Breast epithelium (tissue), 4 donors: ENCODE results near the gene CTNND2. TPM values are rescaled to one million over a fixed set of nuclear protein-coding genes. Genes with fewer than 3 reads are reported as not detected.

Source experiments
- DNase-seq, 2 donors: peaks; one replicate each; pipeline ENCODE4 v3.0.0-alpha.2; 2019; ENCODE audit warnings: low spot score in 2 of 2
- H3K27ac ChIP-seq, 2 donors: fragments of 200-600 bp; sonication (generic) in 1 of 2; one replicate each; pipeline ENCODE4 v1.5.1; 2016 to 2019; ENCODE audit warnings: mild to moderate bottlenecking in 1 of 2
- H3K27me3 ChIP-seq, 2 donors: fragments of 200-600 bp; sonication (generic) in 1 of 2; one replicate each; pipeline versions ENCODE4 v1.5.1 to v1.6.0; 2017 to 2019; ENCODE audit warnings: control low read depth in 1 of 2, mild to moderate bottlenecking in 1 of 2
- H3K36me3 ChIP-seq: fragments of 200-600 bp; one replicate; pipeline ENCODE4 v1.5.1; 2019
- H3K4me1 ChIP-seq, 2 donors: fragments of 200-600 bp; sonication (generic); one replicate each; pipeline ENCODE4 v1.5.1; 2016 to 2019; ENCODE audit warnings: control low read depth in 1 of 2
- H3K4me3 ChIP-seq, 3 donors: fragments of 200-600 bp; sonication (generic); 1 replicate in 2 of 3; 2 replicates in 1 of 3; pipeline ENCODE4 v1.5.1; 2016 to 2019; ENCODE audit warnings: mild to moderate bottlenecking in 3 of 3, moderate library complexity in 2 of 3
- H3K9me3 ChIP-seq, 2 donors: fragments of 200-600 bp; sonication (generic) in 1 of 2; one replicate each; pipeline ENCODE4 v1.5.1; 2016 to 2019; ENCODE audit warnings: control low read depth in 1 of 2
- POLR2A ChIP-seq: fragments of 450-650 bp; IDR thresholded peaks from one replicate; pipeline ENCODE4 v1.6.1; 2016; ENCODE audit warnings: antibody characterized with exemption, mild to moderate bottlenecking, moderate library complexity
- POLR2AphosphoS5 ChIP-seq, 3 donors: sonication (generic); formaldehyde crosslinking; IDR thresholded peaks; one replicate each; pipeline ENCODE4 v1.6.1; 2017; ENCODE audit warnings: antibody characterized with exemption in 3 of 3
- intact Hi-C: fragments of 100-400 bp; cut with DNase I; formaldehyde crosslinking; loops from one replicate; pipeline ENCODE4 v1.15.1; 2023; ENCODE audit warnings: low total_unique reads
- total RNA-seq, 3 donors: library from RNA; depleted of rRNA; stranded (reverse); fragments of >200 nt; gene quantifications; one replicate each; pipeline ENCODE4 v1.1.0, GENCODE V29; 2016
- TF ChIP-seq, protein P1 (sequence below), 3 donors: fragments of 450-650 bp; IDR thresholded peaks; one replicate each; pipeline ENCODE4 v1.5.1; 2016 to 2017; ENCODE audit warnings: antibody characterized with exemption in 3 of 3, mild to moderate bottlenecking in 3 of 3, moderate library complexity in 3 of 3

CTNND2 gene
- total RNA-seq, 3 donors from 2014 or later, result 3.3 to 6.0 TPM; not detected in 1

- TF ChIP-seq POLR2AphosphoS5 (IDR thresholded peaks at IDR 0.05) (no peak), POLR2A (no peak)
- TF ChIP-seq, protein P1, sequence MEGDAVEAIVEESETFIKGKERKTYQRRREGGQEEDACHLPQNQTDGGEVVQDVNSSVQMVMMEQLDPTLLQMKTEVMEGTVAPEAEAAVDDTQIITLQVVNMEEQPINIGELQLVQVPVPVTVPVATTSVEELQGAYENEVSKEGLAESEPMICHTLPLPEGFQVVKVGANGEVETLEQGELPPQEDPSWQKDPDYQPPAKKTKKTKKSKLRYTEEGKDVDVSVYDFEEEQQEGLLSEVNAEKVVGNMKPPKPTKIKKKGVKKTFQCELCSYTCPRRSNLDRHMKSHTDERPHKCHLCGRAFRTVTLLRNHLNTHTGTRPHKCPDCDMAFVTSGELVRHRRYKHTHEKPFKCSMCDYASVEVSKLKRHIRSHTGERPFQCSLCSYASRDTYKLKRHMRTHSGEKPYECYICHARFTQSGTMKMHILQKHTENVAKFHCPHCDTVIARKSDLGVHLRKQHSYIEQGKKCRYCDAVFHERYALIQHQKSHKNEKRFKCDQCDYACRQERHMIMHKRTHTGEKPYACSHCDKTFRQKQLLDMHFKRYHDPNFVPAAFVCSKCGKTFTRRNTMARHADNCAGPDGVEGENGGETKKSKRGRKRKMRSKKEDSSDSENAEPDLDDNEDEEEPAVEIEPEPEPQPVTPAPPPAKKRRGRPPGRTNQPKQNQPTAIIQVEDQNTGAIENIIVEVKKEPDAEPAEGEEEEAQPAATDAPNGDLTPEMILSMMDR (IDR thresholded peaks at IDR 0.05), result no peak
- no peaks in the 10 kb centered on the region for H3K36me3 ChIP-seq
- no peak overlapping the region for H3K4me3 ChIP-seq
- H3K4me1 ChIP-seq, result no peaks in the 10 kb centered on the region
- intact Hi-C loops, result no loop called here
- H3K9me3 ChIP-seq, result no peaks in the 10 kb centered on the region
- DNase-seq, result no peak
- H3K27ac ChIP-seq, result no peak overlapping the region
- no peaks in the 10 kb centered on the region for H3K27me3 ChIP-seq
Observed at GRCh38 chr5:11504065-11504885, 400.0 kb downstream of the CTNND2 start.

GRCh38 chr5:11502783-11503182 lies 401.5 kb downstream of the CTNND2 start:
- intact Hi-C loops, result no loop called here

GRCh38 chr5:11497651-11498050 lies 406.6 kb downstream of the CTNND2 start:
- no peak overlapping the region for H3K27ac ChIP-seq
- H3K4me3 ChIP-seq, result no peak overlapping the region
- H3K27me3 ChIP-seq, result no peaks in the 10 kb centered on the region
- intact Hi-C loops, result no loop called here
- DNase-seq, result no peak
- no peaks in the 10 kb centered on the region for H3K9me3 ChIP-seq
- H3K36me3 ChIP-seq, result no peaks in the 10 kb centered on the region
- TF ChIP-seq POLR2AphosphoS5 (IDR thresholded peaks at IDR 0.05) (no peak), POLR2A (no peak)
- TF ChIP-seq, protein P1 (IDR thresholded peaks at IDR 0.05), result no peak
- no peaks in the 10 kb centered on the region for H3K4me1 ChIP-seq

More at GRCh38 chr5:11502783-11503182, 401.5 kb downstream of the CTNND2 start:
- H3K36me3 ChIP-seq, result no peaks in the 10 kb centered on the region
- H3K9me3 ChIP-seq, result no peaks in the 10 kb centered on the region
- H3K27me3 ChIP-seq, result no peaks in the 10 kb centered on the region
- no peak overlapping the region for H3K27ac ChIP-seq
- TF ChIP-seq POLR2AphosphoS5 (IDR thresholded peaks at IDR 0.05) (no peak), POLR2A (no peak)
- TF ChIP-seq, protein P1 (IDR thresholded peaks at IDR 0.05), result no peak
- no peak overlapping the region for H3K4me3 ChIP-seq
- H3K4me1 ChIP-seq, result no peaks in the 10 kb centered on the region
- no peak for DNase-seq

- Histone ChIP-seq H3K27me3 (no peaks in the 10 kb centered on the region), H3K9me3 (no peaks in the 10 kb centered on the region), H3K36me3 (no peaks in the 10 kb centered on the region), H3K27ac (no peak overlapping the region), H3K4me1 (no peaks in the 10 kb centered on the region), H3K4me3 (no peak overlapping the region)
- TF ChIP-seq, protein P1 (IDR thresholded peaks at IDR 0.05), result no peak
- TF ChIP-seq POLR2A, result no peak
- TF ChIP-seq POLR2AphosphoS5 (IDR thresholded peaks at IDR 0.05), result no peak
- intact Hi-C loops, result no loop called here
- DNase-seq, result no peak
Observed at GRCh38 chr5:11496137-11496719, 408.0 kb downstream of the CTNND2 start.

DNA sequence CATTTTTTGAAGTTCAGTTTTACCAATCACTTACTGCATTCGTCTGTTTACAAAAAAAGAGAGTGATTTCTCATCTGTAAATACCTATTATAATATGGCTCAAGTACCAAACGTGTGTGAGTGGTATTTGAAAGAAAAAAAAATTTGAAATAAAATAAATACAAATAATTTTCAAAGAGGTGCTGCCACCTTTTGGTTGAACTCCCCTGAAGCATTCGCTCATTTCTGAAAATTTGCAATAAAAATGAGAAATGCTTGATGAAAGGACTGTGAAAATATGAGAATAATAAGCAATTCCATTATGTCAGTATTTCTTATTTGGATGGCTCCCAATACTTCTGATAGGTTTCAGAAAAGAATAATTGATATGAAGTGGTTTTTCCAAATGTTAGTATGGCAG lies 409.9 kb downstream of the CTNND2 start:
- H3K4me3 ChIP-seq, result no peak overlapping the region
- no peaks in the 10 kb centered on the region for H3K36me3 ChIP-seq
- intact Hi-C loops, result no loop called here
- TF ChIP-seq POLR2AphosphoS5 (IDR thresholded peaks at IDR 0.05), result no peak
- TF ChIP-seq POLR2A, result no peak
- TF ChIP-seq, protein P1 (IDR thresholded peaks at IDR 0.05), result no peak
- no peaks in the 10 kb centered on the region for H3K4me1 ChIP-seq
- DNase-seq, result no peak
- no peaks in the 10 kb centered on the region for H3K9me3 ChIP-seq
- H3K27me3 ChIP-seq, result no peaks in the 10 kb centered on the region
- no peak overlapping the region for H3K27ac ChIP-seq
